Upper lobe of left lung (tissue), 4 donors: ENCODE results near the gene LYZL6.

Experiments used
- CTCF ChIP-seq, 6 experiments: fragments of 450-650 bp in 4 of 6; fragments of 200-600 bp in 2 of 6; sonication (generic) in 2 of 6; IDR thresholded peaks; one replicate each; pipeline ENCODE4 v1.5.1; 2016 to 2019; ENCODE audit warnings: antibody characterized with exemption in 6 of 6
- EP300 ChIP-seq, 4 donors: sonication (generic); formaldehyde crosslinking; IDR thresholded peaks; one replicate each; pipeline ENCODE4 v1.5.1; 2017; ENCODE audit warnings: antibody characterized with exemption in 4 of 4, control low read depth in 2 of 4

GRCh38 chr17:35988164-35988563 is 44.7 kb upstream of the LYZL6 start:
- TF ChIP-seq CTCF (IDR thresholded peaks at IDR 0.05) (no peak), EP300 (IDR thresholded peaks at IDR 0.05) (no peak)
